Endothelial cell of umbilical vein (primary cell): ENCODE results near the gene YTHDC2.

ENCODE experiments used
- EZH2 ChIP-seq: IDR thresholded peaks from 2 replicates; pipeline ENCODE4 v1.6.1; 2012; ENCODE audit warnings: borderline replicate concordance, low read depth, mild to moderate bottlenecking, moderate library complexity, low read length, inconsistent platforms; ENCODE audit not compliant: severe bottlenecking
- POLR2AphosphoS5 ChIP-seq: IDR thresholded peaks from 2 replicates; pipeline ENCODE4 v1.6.1; 2012; ENCODE audit warnings: low read depth, mild to moderate bottlenecking, control low read depth, low read length, moderate library complexity; ENCODE audit not compliant: insufficient read depth
- TF ChIP-seq, protein P1 (sequence below), 2 donors: IDR thresholded peaks; 1 replicate in 1 of 2; 2 replicates in 1 of 2; pipeline ENCODE4 v1.5.1; 2011; ENCODE audit warnings: low read length in 2 of 2, mild to moderate bottlenecking in 2 of 2, moderate library complexity in 2 of 2, control low read depth in 1 of 2, inconsistent platforms in 1 of 2, low read depth in 1 of 2; ENCODE audit not compliant: insufficient read depth in 1 of 2; ENCODE audit errors: extremely low read depth in 1 of 2
- TF ChIP-seq, protein P2 (sequence below): IDR thresholded peaks from 2 replicates; pipeline ENCODE4 v1.6.1; 2011; ENCODE audit not compliant: insufficient read depth, insufficient read length

DNA sequence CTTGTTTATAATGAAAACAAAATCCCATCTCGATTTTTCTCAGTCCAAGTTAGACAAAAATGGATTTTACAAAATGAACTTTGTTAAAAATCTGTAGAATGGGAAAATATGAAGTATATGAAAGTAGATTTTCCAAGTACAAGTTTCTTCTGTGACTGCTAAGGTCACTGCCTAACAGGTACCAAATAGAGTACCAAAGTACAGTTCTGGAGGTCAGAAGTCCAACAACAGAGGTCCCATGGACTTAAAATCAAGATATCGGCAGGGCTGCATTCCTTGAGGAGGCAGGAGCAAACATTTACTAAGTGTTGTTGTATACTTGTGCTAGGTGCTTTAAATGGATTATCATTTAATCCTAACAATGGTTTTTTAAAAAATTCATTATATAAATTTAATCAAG, 5.9 kb downstream of the YTHDC2 start:
- TF ChIP-seq, protein P1, sequence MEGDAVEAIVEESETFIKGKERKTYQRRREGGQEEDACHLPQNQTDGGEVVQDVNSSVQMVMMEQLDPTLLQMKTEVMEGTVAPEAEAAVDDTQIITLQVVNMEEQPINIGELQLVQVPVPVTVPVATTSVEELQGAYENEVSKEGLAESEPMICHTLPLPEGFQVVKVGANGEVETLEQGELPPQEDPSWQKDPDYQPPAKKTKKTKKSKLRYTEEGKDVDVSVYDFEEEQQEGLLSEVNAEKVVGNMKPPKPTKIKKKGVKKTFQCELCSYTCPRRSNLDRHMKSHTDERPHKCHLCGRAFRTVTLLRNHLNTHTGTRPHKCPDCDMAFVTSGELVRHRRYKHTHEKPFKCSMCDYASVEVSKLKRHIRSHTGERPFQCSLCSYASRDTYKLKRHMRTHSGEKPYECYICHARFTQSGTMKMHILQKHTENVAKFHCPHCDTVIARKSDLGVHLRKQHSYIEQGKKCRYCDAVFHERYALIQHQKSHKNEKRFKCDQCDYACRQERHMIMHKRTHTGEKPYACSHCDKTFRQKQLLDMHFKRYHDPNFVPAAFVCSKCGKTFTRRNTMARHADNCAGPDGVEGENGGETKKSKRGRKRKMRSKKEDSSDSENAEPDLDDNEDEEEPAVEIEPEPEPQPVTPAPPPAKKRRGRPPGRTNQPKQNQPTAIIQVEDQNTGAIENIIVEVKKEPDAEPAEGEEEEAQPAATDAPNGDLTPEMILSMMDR (IDR thresholded peaks at IDR 0.05; ENCODE audit: extremely low read depth in 1 of 2, insufficient read depth in 1 of 2, low read depth in 1 of 2, low read length in 2 of 2) = no peak
- TF ChIP-seq EZH2 (no peak), POLR2AphosphoS5 (no peak)
- TF ChIP-seq, protein P2, sequence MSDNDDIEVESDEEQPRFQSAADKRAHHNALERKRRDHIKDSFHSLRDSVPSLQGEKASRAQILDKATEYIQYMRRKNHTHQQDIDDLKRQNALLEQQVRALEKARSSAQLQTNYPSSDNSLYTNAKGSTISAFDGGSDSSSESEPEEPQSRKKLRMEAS = no peak
